Endodermal cell (in vitro differentiated cells): ENCODE data around the gene CDH11. TPM values are rescaled to one million over a fixed set of nuclear protein-coding genes. Genes with fewer than 3 reads are reported as not detected.

Experiments used
- DNase-seq: peaks from one replicate; pipeline ENCODE4 v3.0.0-alpha.2; 2017
- H3K27ac ChIP-seq: 2 replicates; pipeline ENCODE4 v1.5.1; 2013; ENCODE audit warnings: mild to moderate bottlenecking, low read depth, low read length, moderate library complexity
- H3K27me3 ChIP-seq: 2 replicates; pipeline ENCODE4 v1.6.1; 2013; ENCODE audit warnings: mild to moderate bottlenecking, low read length, moderate library complexity; ENCODE audit not compliant: insufficient read depth, control insufficient read depth, poor library complexity, severe bottlenecking
- H3K36me3 ChIP-seq: 2 replicates; pipeline ENCODE4 v1.7.0; 2013; ENCODE audit warnings: mild to moderate bottlenecking, low read length, moderate library complexity; ENCODE audit not compliant: control insufficient read depth, insufficient read depth
- H3K4me1 ChIP-seq: one replicate; pipeline ENCODE4 v1.7.0; 2013; ENCODE audit warnings: low read length; ENCODE audit not compliant: control insufficient read depth, insufficient read depth
- H3K4me3 ChIP-seq: 2 replicates; pipeline ENCODE4 v1.5.1; 2013; ENCODE audit warnings: mild to moderate bottlenecking, low read length, moderate library complexity
- H3K9ac ChIP-seq: 2 replicates; pipeline ENCODE4 v1.6.1; 2013; ENCODE audit warnings: mild to moderate bottlenecking, low read length, moderate library complexity; ENCODE audit not compliant: poor library complexity, severe bottlenecking; ENCODE audit errors: extremely low read depth
- H3K9me3 ChIP-seq: 2 replicates; pipeline ENCODE4 v1.6.1; 2013; ENCODE audit warnings: mild to moderate bottlenecking, low read length, moderate library complexity; ENCODE audit not compliant: control insufficient read depth
- H3K27ac Mint-ChIP-seq: 2 replicates; pipeline ENCODE4 v1.8.0; 2020; ENCODE audit warnings: mixed read lengths
- H3K27me3 Mint-ChIP-seq: 2 replicates; pipeline ENCODE4 v1.8.0; 2021; ENCODE audit warnings: mild to moderate bottlenecking, mixed read lengths; ENCODE audit not compliant: insufficient read depth
- H3K36me3 Mint-ChIP-seq: 2 replicates; pipeline ENCODE4 v1.8.0; 2020; ENCODE audit warnings: low read depth, mixed read lengths
- H3K4me1 Mint-ChIP-seq: 2 replicates; pipeline ENCODE4 v1.8.0; 2020; ENCODE audit warnings: mixed read lengths
- H3K4me3 Mint-ChIP-seq: 2 replicates; pipeline ENCODE4 v1.8.0; 2020; ENCODE audit warnings: mild to moderate bottlenecking, moderate library complexity, mixed read lengths
- H3K9me3 Mint-ChIP-seq: 2 replicates; pipeline ENCODE4 v1.8.0; 2020; ENCODE audit warnings: mild to moderate bottlenecking, mixed read lengths
- WGBS, 2 experiments: methylation state at CpG; one replicate each; pipeline versions ENCODE4 v1.1.5 to v1.1.7; 2013; ENCODE audit warnings: missing lambda C conversion rate in 2 of 2, mixed read lengths in 1 of 2; ENCODE audit not compliant: insufficient coverage in 1 of 2, insufficient read length in 1 of 2; 5-methylcytosine and 5-hydroxymethylcytosine counted together
- long read RNA-seq, 4 experiments: library from polyadenylated mRNA in 2 of 4; library from RNA in 1 of 4; library from capped mRNA in 1 of 4; stranded (forward) in 3 of 4; unstranded in 1 of 4; transcript quantifications; one replicate each; pipeline ENCODE4 v2.0.0, GENCODE V29; 2020 to 2021; ENCODE audit warnings: inconsistent platforms in 1 of 4
- polyA plus RNA-seq, 2 experiments: library from polyadenylated mRNA; stranded (reverse); fragments of 50-300 nt; gene quantifications; one replicate each; pipeline ENCODE4 v1.2.3, GENCODE V29; 2013
- total RNA-seq, 2 donors: library from RNA; stranded (reverse); fragmentation: NEBNext Ultra II Directional in 1 of 2; extraction: Animal tissue kit (Norgen Biotek cat#: 25700) in 1 of 2; gene quantifications; 2 replicates in 1 of 2; 3 replicates in 1 of 2; pipeline ENCODE4 v1.2.1, GENCODE V29; 2021
- TF ChIP-seq, protein P1 (sequence below): fragments of 200-600 bp; sonication (generic); conservative IDR thresholded peaks from 2 replicates; pipeline ENCODE4 v1.5.0; 2021; ENCODE audit warnings: antibody characterized with exemption, mild to moderate bottlenecking

Gene CDH11, protein sequence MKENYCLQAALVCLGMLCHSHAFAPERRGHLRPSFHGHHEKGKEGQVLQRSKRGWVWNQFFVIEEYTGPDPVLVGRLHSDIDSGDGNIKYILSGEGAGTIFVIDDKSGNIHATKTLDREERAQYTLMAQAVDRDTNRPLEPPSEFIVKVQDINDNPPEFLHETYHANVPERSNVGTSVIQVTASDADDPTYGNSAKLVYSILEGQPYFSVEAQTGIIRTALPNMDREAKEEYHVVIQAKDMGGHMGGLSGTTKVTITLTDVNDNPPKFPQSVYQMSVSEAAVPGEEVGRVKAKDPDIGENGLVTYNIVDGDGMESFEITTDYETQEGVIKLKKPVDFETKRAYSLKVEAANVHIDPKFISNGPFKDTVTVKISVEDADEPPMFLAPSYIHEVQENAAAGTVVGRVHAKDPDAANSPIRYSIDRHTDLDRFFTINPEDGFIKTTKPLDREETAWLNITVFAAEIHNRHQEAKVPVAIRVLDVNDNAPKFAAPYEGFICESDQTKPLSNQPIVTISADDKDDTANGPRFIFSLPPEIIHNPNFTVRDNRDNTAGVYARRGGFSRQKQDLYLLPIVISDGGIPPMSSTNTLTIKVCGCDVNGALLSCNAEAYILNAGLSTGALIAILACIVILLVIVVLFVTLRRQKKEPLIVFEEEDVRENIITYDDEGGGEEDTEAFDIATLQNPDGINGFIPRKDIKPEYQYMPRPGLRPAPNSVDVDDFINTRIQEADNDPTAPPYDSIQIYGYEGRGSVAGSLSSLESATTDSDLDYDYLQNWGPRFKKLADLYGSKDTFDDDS
- total RNA-seq = 1 to 10 TPM in 1 of 2 donors, under 1 TPM in 1; 0.73 to 2.9 TPM
- polyA plus RNA-seq (2013, experiment 1 of 2) = 75.8 TPM
- polyA plus RNA-seq (2013, experiment 2 of 2) = 69.9 TPM
- long read RNA-seq, experiment 1, partial matches to known transcripts = 0 of 1 reads
- long read RNA-seq, experiment 1, other reads (novel, unspliced or antisense) = 1 of 1 reads
- long read RNA-seq, experiment 2 = 0 reads
- long read RNA-seq, experiment 3, full-length matches to known transcripts = 1 of 1 reads
- long read RNA-seq, experiment 3, partial matches to known transcripts = 0 of 1 reads
- long read RNA-seq, experiment 3, other reads (novel, unspliced or antisense) = 0 of 1 reads
- long read RNA-seq, experiment 4 = 0 reads

DNA sequence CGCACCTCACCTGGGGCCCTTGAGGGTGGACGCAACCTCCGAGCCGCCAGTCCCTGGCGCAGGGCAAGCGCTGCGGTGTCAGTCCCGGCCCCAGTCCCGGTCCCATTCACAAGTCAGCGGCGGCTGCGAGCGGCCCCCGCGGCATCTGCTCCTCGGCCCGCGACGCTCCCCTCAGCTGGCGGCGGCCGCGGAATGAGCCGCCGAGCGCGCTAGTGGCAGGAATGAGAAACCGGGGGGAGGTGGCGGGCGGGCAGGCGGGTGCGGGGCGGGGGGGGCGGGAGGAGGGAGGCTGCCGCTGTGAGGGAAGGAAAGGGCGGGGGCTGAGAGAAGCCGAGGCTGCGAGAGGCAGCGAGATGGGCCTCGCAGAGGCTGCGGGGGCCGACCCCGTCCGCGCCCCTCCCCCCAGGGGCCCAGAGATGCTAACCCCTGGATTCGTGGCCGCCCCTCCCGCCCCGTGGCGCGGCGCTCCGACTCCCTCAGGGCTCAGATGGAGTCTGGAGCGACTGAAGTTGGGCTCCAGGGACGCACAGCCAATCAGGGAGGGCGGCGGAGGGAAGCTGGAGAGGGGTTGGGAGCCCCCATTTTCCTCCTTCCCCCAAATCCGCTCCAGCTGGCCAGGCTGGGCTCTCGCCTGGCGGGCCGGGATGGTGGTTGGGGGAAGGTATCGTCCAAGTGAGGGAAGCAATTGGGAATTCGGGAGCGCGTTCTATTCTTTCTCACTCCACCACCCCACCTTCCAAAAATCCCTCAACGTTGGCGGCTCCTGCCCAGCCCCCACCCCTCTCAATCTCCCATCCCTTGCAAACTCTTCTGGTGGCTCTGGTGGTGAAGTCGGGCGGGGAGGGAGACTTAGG, at the start of gene CDH11:
Gene CDH11, minus strand, starts transcription at position 194 of the 854 bp plus-strand sequence. CDS start 117,194 bp downstream, outside the sequence.
- H3K36me3 Mint-ChIP-seq = no peaks in the 10 kb centered on the region
- peaks cover 85% of the 10 kb centered on the region for H3K27me3 Mint-ChIP-seq

DNA sequence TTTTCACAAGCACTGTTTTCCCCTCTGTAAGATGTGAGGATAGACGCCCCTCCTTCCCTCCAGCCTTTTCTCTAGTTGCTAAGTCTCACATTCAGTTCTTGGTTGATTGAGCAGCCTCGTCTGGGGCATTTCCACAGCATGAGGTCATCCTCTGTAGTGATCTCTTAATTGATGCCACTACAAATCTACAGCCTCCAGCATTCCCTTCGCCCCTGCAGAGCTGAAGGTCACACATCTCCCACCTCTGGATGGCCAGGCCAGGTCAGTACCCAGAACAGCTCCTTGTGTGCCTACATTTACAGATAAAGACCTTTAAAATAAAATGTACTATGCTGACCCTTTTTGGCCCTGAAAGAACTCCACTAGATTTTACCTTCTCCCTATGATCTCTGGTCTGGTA, 32.5 kb upstream of the CDH11 start:
- peak; percentile 91 for DNase-seq
- Histone ChIP-seq H3K9ac (peak overlapping the region; percentile 45), H3K4me1 (peaks cover 12% of the 10 kb centered on the region), H3K36me3 (no peaks in the 10 kb centered on the region), H3K27me3 (no peaks in the 10 kb centered on the region), H3K9me3 (no peaks in the 10 kb centered on the region), H3K4me3 (no peak overlapping the region), H3K27ac (no peak overlapping the region)
- 14 to 29% methylated on average over 3 of the region's 3 CpGs for WGBS, 2 experiments
- Mint-ChIP-seq H3K36me3 (no peaks in the 10 kb centered on the region), H3K27me3 (peaks cover 2% of the 10 kb centered on the region), H3K27ac (no peak overlapping the region), H3K4me3 (no peak overlapping the region), H3K9me3 (no peaks in the 10 kb centered on the region), H3K4me1 (peaks cover 13% of the 10 kb centered on the region)
- TF ChIP-seq, protein P1, sequence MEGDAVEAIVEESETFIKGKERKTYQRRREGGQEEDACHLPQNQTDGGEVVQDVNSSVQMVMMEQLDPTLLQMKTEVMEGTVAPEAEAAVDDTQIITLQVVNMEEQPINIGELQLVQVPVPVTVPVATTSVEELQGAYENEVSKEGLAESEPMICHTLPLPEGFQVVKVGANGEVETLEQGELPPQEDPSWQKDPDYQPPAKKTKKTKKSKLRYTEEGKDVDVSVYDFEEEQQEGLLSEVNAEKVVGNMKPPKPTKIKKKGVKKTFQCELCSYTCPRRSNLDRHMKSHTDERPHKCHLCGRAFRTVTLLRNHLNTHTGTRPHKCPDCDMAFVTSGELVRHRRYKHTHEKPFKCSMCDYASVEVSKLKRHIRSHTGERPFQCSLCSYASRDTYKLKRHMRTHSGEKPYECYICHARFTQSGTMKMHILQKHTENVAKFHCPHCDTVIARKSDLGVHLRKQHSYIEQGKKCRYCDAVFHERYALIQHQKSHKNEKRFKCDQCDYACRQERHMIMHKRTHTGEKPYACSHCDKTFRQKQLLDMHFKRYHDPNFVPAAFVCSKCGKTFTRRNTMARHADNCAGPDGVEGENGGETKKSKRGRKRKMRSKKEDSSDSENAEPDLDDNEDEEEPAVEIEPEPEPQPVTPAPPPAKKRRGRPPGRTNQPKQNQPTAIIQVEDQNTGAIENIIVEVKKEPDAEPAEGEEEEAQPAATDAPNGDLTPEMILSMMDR = peak; percentile 25

More for the DNA sequence above, at the start of gene CDH11:
- Mint-ChIP-seq H3K4me3 (peak within 1 kb of the TSS; percentile 62), H3K9me3 (no peaks in the 10 kb centered on the region), H3K4me1 (peaks cover 18% of the 10 kb centered on the region), H3K27ac (no peak within 1 kb of the TSS)
- Histone ChIP-seq H3K36me3 (no peaks in the 10 kb centered on the region), H3K27me3 (peaks cover 71% of the 10 kb centered on the region), H3K9ac (peak within 1 kb of the TSS; percentile 15), H3K4me3 (peak within 1 kb of the TSS; percentile 82), H3K27ac (peak within 1 kb of the TSS; percentile 27), H3K9me3 (no peaks in the 10 kb centered on the region), H3K4me1 (no peaks in the 10 kb centered on the region)
- TF ChIP-seq, protein P1 = peak; percentile 39
- DNase-seq = peak; percentile 84
- 0% methylated on average over 4 to 46 of the region's 69 CpGs for WGBS, 2 experiments
